Cortex of kidney (tissue), 1 donor: ENCODE results near the gene HIP1.
"Not testable (repeated sequence)": the region's sequence is repeated elsewhere in the genome, so short reads cannot be mapped to it uniquely, and the experiment has no call there.

Experiments
- DNase-seq: peaks from one replicate; lab custom pipeline; 2025; lab: John Stamatoyannopoulos, UW

Gene HIP1

GRCh38 chr7:75639886-75640190, 98.9 kb downstream of the HIP1 start:
- no peak for DNase-seq

- DNase-seq, result no peak
Measured at GRCh38 chr7:75639071-75639885, 99.5 kb downstream of the HIP1 start.

- no peak for DNase-seq
Measured at GRCh38 chr7:75638594-75639070, 100.1 kb downstream of the HIP1 start.

GRCh38 chr7:75637854-75638593, 100.7 kb downstream of the HIP1 start:
- DNase-seq, result no peak

GRCh38 chr7:75635036-75635435, 103.7 kb downstream of the HIP1 start:
- DNase-seq, result no peak

GRCh38 chr7:75632587-75632986, 106.2 kb downstream of the HIP1 start:
- not testable (repeated sequence) for DNase-seq

GRCh38 chr7:75631711-75632110, 107.0 kb downstream of the HIP1 start:
- no peak for DNase-seq

GRCh38 chr7:75630549-75630948, 108.2 kb downstream of the HIP1 start:
- no peak for DNase-seq

GRCh38 chr7:75629044-75629443, 109.7 kb downstream of the HIP1 start:
- no peak for DNase-seq

GRCh38 chr7:75628055-75628454, 110.7 kb downstream of the HIP1 start:
- DNase-seq, result no peak

GRCh38 chr7:75626954-75627353, 111.8 kb downstream of the HIP1 start:
- DNase-seq, result no peak

- no peak for DNase-seq
Measured at GRCh38 chr7:75625868-75626267, 112.9 kb downstream of the HIP1 start.

GRCh38 chr7:75624134-75624832, 114.5 kb downstream of the HIP1 start:
- no peak for DNase-seq

- no peak for DNase-seq
Measured at GRCh38 chr7:75623390-75624133, 115.2 kb downstream of the HIP1 start.

- no peak for DNase-seq
Measured at GRCh38 chr7:75621124-75621523, 117.6 kb downstream of the HIP1 start.

- DNase-seq, result no peak
Measured at GRCh38 chr7:75619636-75620035, 119.1 kb downstream of the HIP1 start.

- no peak for DNase-seq
Measured at GRCh38 chr7:75617634-75618234, 121.0 kb downstream of the HIP1 start.

- no peak for DNase-seq
Measured at GRCh38 chr7:75616421-75617167, 122.1 kb downstream of the HIP1 start.

GRCh38 chr7:75614401-75614800, 124.3 kb downstream of the HIP1 start:
- DNase-seq, result no peak

GRCh38 chr7:75613351-75613750, 125.4 kb downstream of the HIP1 start:
- DNase-seq, result no peak
